Uterus (tissue), 2 donors: Measurements from ENCODE around the gene LYPD6B.

Source experiments
- POLR2A ChIP-seq, 2 donors: fragments of 450-650 bp; IDR thresholded peaks; one replicate each; pipeline ENCODE4 v1.6.1; 2016; ENCODE audit warnings: antibody characterized with exemption in 2 of 2, mild to moderate bottlenecking in 1 of 2, moderate library complexity in 1 of 2
- TF ChIP-seq, protein P1 (sequence below), 4 experiments: fragments of 200-600 bp in 2 of 4; fragments of 450-650 bp in 2 of 4; sonication (generic) in 2 of 4; IDR thresholded peaks; one replicate each; pipeline ENCODE4 v1.5.1; 2016 to 2019; ENCODE audit warnings: antibody characterized with exemption in 4 of 4, mild to moderate bottlenecking in 2 of 4, moderate library complexity in 1 of 4

DNA sequence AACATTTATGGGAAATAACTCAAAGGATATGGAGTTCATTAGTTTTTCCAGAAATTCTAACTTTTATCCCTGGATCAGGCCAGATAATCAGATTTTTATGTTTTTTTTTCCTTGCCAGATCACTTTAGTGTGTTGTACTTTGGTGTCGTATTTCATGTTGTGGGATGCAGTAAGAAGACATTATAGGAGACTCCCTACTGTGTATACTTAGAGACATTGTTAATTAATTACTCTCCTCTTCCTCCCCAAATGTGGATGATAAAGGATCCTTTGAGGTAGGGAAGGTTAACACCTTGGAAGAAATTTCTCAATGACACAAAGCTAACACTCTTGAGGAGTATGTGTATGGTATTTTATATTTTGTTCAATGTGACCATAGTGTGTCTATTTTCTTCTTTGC is 120.5 kb downstream of the LYPD6B start:
- TF ChIP-seq, protein P1, sequence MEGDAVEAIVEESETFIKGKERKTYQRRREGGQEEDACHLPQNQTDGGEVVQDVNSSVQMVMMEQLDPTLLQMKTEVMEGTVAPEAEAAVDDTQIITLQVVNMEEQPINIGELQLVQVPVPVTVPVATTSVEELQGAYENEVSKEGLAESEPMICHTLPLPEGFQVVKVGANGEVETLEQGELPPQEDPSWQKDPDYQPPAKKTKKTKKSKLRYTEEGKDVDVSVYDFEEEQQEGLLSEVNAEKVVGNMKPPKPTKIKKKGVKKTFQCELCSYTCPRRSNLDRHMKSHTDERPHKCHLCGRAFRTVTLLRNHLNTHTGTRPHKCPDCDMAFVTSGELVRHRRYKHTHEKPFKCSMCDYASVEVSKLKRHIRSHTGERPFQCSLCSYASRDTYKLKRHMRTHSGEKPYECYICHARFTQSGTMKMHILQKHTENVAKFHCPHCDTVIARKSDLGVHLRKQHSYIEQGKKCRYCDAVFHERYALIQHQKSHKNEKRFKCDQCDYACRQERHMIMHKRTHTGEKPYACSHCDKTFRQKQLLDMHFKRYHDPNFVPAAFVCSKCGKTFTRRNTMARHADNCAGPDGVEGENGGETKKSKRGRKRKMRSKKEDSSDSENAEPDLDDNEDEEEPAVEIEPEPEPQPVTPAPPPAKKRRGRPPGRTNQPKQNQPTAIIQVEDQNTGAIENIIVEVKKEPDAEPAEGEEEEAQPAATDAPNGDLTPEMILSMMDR (IDR thresholded peaks at IDR 0.05), result no peak
- TF ChIP-seq POLR2A (IDR thresholded peaks at IDR 0.05), result no peak
